D721Med (cell line): ENCODE results near the gene GYG2.
"Not testable (repeated sequence)": the region's sequence is repeated elsewhere in the genome, so short reads cannot be mapped to it uniquely, and the experiment has no call there.

Experiments
- DNase-seq: peaks from one replicate; pipeline ENCODE4 v3.0.0; 2011; ENCODE audit warnings: low spot score; ENCODE audit not compliant: insufficient read length
- FAIRE-seq: peaks from 2 replicates; lab custom pipeline; 2011; peaks lifted over from hg19 to GRCh38; lab: Jason Lieb, UNC
- TF ChIP-seq, protein P1 (sequence below): IDR thresholded peaks from 2 replicates; pipeline ENCODE4 v1.5.1; 2012; ENCODE audit warnings: mild to moderate bottlenecking, control low read depth; ENCODE audit not compliant: insufficient read depth; ENCODE audit errors: missing control alignments

The GYG2 gene

GRCh38 chrX:2788980-2789379 lies 39.8 kb upstream of the GYG2 start:
- FAIRE-seq: no peak
- TF ChIP-seq, protein P1, sequence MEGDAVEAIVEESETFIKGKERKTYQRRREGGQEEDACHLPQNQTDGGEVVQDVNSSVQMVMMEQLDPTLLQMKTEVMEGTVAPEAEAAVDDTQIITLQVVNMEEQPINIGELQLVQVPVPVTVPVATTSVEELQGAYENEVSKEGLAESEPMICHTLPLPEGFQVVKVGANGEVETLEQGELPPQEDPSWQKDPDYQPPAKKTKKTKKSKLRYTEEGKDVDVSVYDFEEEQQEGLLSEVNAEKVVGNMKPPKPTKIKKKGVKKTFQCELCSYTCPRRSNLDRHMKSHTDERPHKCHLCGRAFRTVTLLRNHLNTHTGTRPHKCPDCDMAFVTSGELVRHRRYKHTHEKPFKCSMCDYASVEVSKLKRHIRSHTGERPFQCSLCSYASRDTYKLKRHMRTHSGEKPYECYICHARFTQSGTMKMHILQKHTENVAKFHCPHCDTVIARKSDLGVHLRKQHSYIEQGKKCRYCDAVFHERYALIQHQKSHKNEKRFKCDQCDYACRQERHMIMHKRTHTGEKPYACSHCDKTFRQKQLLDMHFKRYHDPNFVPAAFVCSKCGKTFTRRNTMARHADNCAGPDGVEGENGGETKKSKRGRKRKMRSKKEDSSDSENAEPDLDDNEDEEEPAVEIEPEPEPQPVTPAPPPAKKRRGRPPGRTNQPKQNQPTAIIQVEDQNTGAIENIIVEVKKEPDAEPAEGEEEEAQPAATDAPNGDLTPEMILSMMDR: no peak

DNA sequence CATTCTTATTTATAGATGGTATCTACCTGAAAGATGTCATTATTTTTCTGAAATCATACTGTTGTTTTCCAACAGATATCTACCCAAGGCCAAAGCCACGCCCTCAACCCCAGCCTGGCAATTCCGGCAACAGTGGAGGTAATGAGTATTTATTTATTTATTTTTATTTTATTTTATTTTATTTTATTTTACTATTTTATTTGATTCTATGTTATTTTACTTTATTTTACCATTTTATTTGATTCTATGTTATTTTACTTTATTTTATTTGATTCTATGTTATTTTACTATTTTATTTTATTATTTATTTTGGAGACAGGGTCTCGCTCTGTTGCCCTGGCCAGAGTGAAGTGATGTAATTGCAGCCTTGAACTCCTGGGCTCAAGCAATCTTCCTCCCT lies 39.2 kb upstream of the GYG2 start:
- DNase-seq (no peak), FAIRE-seq (no peak)
- TF ChIP-seq, protein P1: no peak

More at GRCh38 chrX:2788980-2789379, 39.8 kb upstream of the GYG2 start:
- no peak for DNase-seq

- no peak for DNase-seq
- FAIRE-seq: no peak
- TF ChIP-seq, protein P1: no peak
These were observed 35.0 kb upstream of the GYG2 start for GRCh38 chrX:2793752-2794151.

- DNase-seq: no peak
- FAIRE-seq: no peak
These were observed 34.4 kb upstream of the GYG2 start for GRCh38 chrX:2794336-2794735.

GRCh38 chrX:2796808-2797207 lies 31.9 kb upstream of the GYG2 start:
- DNase-seq, FAIRE-seq: not testable (repeated sequence)

More at GRCh38 chrX:2794336-2794735, 34.4 kb upstream of the GYG2 start:
- TF ChIP-seq, protein P1: no peak

GRCh38 chrX:2799369-2799768 lies 29.4 kb upstream of the GYG2 start:
- TF ChIP-seq, protein P1: no peak
- FAIRE-seq (peak; percentile 60), DNase-seq (no peak)

DNA sequence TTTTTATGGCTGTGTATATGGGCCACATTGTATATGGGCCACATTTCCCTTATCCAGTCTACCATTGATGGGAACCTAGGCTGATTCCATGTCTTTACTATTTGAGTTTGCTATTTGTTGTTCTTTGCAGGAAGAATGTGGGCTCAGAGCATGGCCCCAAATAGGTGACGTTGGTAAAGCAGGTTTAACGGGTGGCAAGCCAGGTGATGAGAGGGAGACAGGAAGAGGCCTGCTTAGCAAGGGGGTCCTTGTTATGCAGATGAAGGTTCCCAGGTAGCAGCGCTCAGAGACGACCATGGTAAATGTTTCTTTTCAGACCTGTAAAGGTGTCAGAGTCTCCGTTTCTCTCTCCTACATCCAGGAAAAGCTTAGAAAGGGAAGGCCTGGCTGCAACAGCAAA lies 28.8 kb upstream of the GYG2 start:
- not testable (repeated sequence) for FAIRE-seq, DNase-seq

DNA sequence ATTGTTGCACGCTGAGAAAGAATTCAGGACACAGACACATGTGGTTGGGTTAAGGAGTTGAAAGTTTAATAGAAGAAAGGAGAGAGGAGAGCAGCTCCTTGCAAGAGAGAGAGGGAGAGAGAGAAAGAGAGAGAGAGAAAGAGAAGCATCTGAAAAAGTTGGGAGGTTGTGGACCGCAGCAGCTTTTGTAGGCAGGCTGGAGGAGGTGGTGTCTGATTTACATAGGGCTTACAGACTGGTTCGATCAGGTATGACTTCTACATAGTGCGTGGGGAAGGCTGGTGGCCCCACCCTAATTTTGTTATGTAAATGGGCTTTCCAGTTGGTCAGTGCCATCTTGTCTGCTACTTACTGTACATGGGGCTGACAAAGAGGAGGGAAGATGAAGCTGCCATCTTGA lies 27.5 kb upstream of the GYG2 start:
- FAIRE-seq: no peak

GRCh38 chrX:2802376-2803090 lies 26.2 kb upstream of the GYG2 start:
- not testable (repeated sequence) for DNase-seq, FAIRE-seq

More for the DNA sequence above, 27.5 kb upstream of the GYG2 start:
- DNase-seq: no peak
- TF ChIP-seq, protein P1: no peak

DNA sequence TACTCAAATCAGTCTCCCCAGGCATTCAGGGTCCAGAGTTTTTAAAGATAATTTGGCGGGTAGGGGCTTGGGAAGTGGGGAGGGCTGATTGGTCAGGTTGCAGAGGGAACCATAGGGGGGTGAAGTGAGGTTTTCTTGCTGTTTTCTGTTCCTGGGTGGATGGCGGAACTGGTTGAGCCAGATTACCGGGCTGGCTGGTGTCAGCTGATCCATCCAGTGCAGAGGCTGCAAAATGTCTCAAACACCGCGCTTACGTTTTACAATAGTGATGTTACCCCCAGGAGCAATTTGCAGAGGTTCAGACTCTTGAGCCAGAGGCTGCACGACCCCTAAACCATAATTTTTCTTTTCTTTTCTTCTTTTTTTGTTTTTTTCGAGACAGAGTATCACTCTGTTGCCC lies 25.2 kb upstream of the GYG2 start:
- DNase-seq, FAIRE-seq: not testable (repeated sequence)

DNA sequence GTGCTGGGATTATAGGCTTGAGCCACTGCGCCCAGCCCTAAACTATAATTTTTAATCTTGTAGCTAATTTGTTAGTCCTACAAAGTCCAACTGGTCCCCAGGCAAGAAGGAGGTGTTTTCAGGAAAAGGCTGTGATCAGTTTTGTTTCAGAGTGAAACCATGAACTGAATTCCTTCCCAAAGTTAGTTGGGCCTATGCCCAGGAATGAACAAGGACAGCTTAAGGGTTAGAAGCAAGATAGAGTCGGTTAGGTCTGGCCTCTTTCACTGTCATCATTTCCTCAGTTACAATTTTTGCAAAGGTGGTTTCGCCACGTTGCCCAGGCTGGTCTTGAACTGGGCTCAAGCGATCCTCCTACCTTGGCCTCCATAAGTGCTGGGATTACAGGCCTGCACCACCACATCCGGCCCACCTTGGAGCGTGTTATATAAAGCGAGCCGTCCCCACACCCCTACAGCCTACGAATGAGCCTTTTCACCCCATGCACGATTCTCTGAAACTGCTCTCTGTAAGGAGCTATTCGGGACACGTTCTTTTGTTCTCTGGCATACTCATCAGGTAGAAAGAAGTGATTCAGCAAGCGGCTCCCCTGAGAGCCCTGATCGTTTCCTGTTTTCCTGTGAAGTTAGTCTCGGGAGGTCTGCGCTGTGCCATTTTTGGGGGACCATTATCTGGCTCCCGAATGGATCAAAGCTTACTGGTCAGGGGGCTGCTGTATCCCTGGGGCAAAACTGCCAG lies 24.5 kb upstream of the GYG2 start:
- not testable (repeated sequence) for FAIRE-seq, DNase-seq

GRCh38 chrX:2804858-2805257 lies 23.9 kb upstream of the GYG2 start:
- FAIRE-seq, DNase-seq: not testable (repeated sequence)
